ENCODE measurements around the gene CHSY3.

Gene CHSY3

GRCh38 chr5:129935626-129936025 is 31.4 kb downstream of the CHSY3 start:
- POLR2A ChIA-PET: no interaction called here
- TF ChIP-seq ZNF610 (tag by site-specific recombination; IDR thresholded peaks at IDR 0.05; ENCODE audit: borderline replicate concordance) (no peak), PRDM1 (tag by site-specific recombination; IDR thresholded peaks at IDR 0.05) (no peak), ZNF248 (tag by site-specific recombination; IDR thresholded peaks at IDR 0.05) (no peak), ZNF701 (tag by site-specific recombination; IDR thresholded peaks at IDR 0.05) (no peak), ZNF571 (tag by site-specific recombination; IDR thresholded peaks at IDR 0.05) (no peak), ZNF660 (tag by site-specific recombination; IDR thresholded peaks at IDR 0.05) (no peak), ZNF362 (tag by site-specific recombination; IDR thresholded peaks at IDR 0.05) (no peak), MYNN (tag by site-specific recombination; IDR thresholded peaks at IDR 0.05; ENCODE audit: borderline replicate concordance) (no peak), ZNF175 (tag by site-specific recombination; IDR thresholded peaks at IDR 0.05) (no peak), ZNF639 (tag by site-specific recombination; IDR thresholded peaks at IDR 0.05) (no peak), ZNF10 (tag by site-specific recombination; IDR thresholded peaks at IDR 0.05) (no peak), ZNF600 (tag by site-specific recombination; IDR thresholded peaks at IDR 0.05) (no peak), ZBTB17 (tag by site-specific recombination; IDR thresholded peaks at IDR 0.05) (no peak), ZNF354C (tag by site-specific recombination; IDR thresholded peaks at IDR 0.05; ENCODE audit: borderline replicate concordance, low read depth) (no peak)
- H3K4me3 ChIP-seq (ENCODE audit: low read depth, low read length): no peak overlapping the region
- H3K36me3 ChIP-seq (ENCODE audit: control insufficient read depth in 2 of 2, insufficient read depth in 1 of 2, low read length in 2 of 2): no peaks in the 10 kb centered on the region
- H3K9me3 ChIP-seq (ENCODE audit: control insufficient read depth, insufficient read depth, low read depth, low read length): no peaks in the 10 kb centered on the region
- H3K4me1 ChIP-seq (ENCODE audit: control insufficient read depth, insufficient read depth, low read length): peaks cover 4% of the 10 kb centered on the region
- H3K27ac ChIP-seq (ENCODE audit: extremely low read depth, low read depth, low read length): no peak overlapping the region
- CTCF ChIA-PET: interaction anchor here (0.9 kb wide), 1 partner anchor 129 kb away, joined by 4 read pairs; no protein-coding TSS in a partner anchor

GRCh38 chr5:129938077-129938476 is 33.8 kb downstream of the CHSY3 start:
- POLR2A ChIA-PET: no interaction called here
- H3K9me3 ChIP-seq (ENCODE audit: control insufficient read depth, insufficient read depth, low read depth, low read length): no peaks in the 10 kb centered on the region
- TF ChIP-seq ZNF585B (tag by site-specific recombination; IDR thresholded peaks at IDR 0.05): peak; percentile 51
- TF ChIP-seq ZNF560 (tag by site-specific recombination; IDR thresholded peaks at IDR 0.05; ENCODE audit: borderline replicate concordance): no peak
- TF ChIP-seq ZNF394 (tag by site-specific recombination; IDR thresholded peaks at IDR 0.05; ENCODE audit: borderline replicate concordance): no peak
- no peak for TF ChIP-seq PRDM4 (tag by site-specific recombination; IDR thresholded peaks at IDR 0.05)
- TF ChIP-seq ZNF138 (tag by site-specific recombination; IDR thresholded peaks at IDR 0.05; ENCODE audit: borderline replicate concordance): no peak
- no peak for TF ChIP-seq ZNF548 (tag by site-specific recombination; IDR thresholded peaks at IDR 0.05)
- TF ChIP-seq ZIC2 (tag by site-specific recombination; IDR thresholded peaks at IDR 0.05): no peak
- TF ChIP-seq ZNF830 (tag by site-specific recombination; IDR thresholded peaks at IDR 0.05; ENCODE audit: low read depth): no peak
- no peak for TF ChIP-seq KLF9 (tag by site-specific recombination; IDR thresholded peaks at IDR 0.05; ENCODE audit: low read depth)
- peaks cover 4% of the 10 kb centered on the region for H3K4me1 ChIP-seq (ENCODE audit: control insufficient read depth, insufficient read depth, low read length)
- CTCF ChIA-PET: no interaction called here
- H3K27ac ChIP-seq (ENCODE audit: extremely low read depth, low read depth, low read length): no peak overlapping the region
- no peak overlapping the region for H3K4me3 ChIP-seq (ENCODE audit: low read depth, low read length)
- H3K36me3 ChIP-seq (ENCODE audit: control insufficient read depth in 2 of 2, insufficient read depth in 1 of 2, low read length in 2 of 2): no peaks in the 10 kb centered on the region

Measured in HEK293 (cell line).